Adrenal gland (tissue), 12 donors: ENCODE data around the gene UXS1. TPM values are rescaled to one million over a fixed set of nuclear protein-coding genes. Genes with fewer than 3 reads are reported as not detected.

Source experiments
- DNase-seq, 7 donors: peaks; one replicate each; pipeline ENCODE4 v3.0.0-alpha.2; 2019 to 2020
- H3K27ac ChIP-seq, 5 donors: fragments of 200-600 bp; sonication (generic) in 4 of 5; 1 replicate in 3 of 5; 2 replicates in 2 of 5; pipeline versions ENCODE4 v1.5.1 to v1.8.0; 2016 to 2020; ENCODE audit warnings: mild to moderate bottlenecking in 1 of 5
- H3K27me3 ChIP-seq: fragments of 200-600 bp; 2 replicates; pipeline ENCODE4 v1.8.0; 2021
- H3K36me3 ChIP-seq, 2 donors: fragments of 200-600 bp; replicated peaks in 1 of 2; 1 replicate in 1 of 2; 2 replicates in 1 of 2; pipeline versions ENCODE4 v1.5.1 to v1.8.0; 2018 to 2022
- H3K4me1 ChIP-seq, 2 donors: fragments of 200-600 bp; replicated peaks in 1 of 2; 1 replicate in 1 of 2; 2 replicates in 1 of 2; pipeline versions ENCODE4 v1.5.1 to v1.8.0; 2018 to 2021
- H3K4me3 ChIP-seq, 4 donors: fragments of 200-600 bp; sonication (generic) in 3 of 4; one replicate each; pipeline ENCODE4 v1.5.1; 2016 to 2018
- H3K9me3 ChIP-seq, 3 donors: fragments of 200-600 bp; sonication (generic) in 1 of 3; replicated peaks in 1 of 3; 1 replicate in 2 of 3; 2 replicates in 1 of 3; pipeline versions ENCODE4 v1.5.1 to v1.8.0; 2016 to 2021
- POLR2A ChIP-seq, 2 donors: fragments of 450-650 bp; IDR thresholded peaks; one replicate each; pipeline ENCODE4 v1.6.1; 2017; ENCODE audit warnings: antibody characterized with exemption in 2 of 2, mild to moderate bottlenecking in 2 of 2, moderate library complexity in 1 of 2
- WGBS, 4 donors: extraction: QIAGEN DNeasy Blood & Tissue Kit in 2 of 4; methylation state at CpG; one replicate each; pipeline versions ENCODE4 v1.1.5 to v1.1.7; 2013 to 2017; 5-methylcytosine and 5-hydroxymethylcytosine counted together
- intact Hi-C, 2 donors: fragments of 100-400 bp; cut with DNase I; formaldehyde crosslinking; loops; one replicate each; pipeline versions ENCODE4 v1.14.1 to v1.15.0; 2022 to 2023
- polyA plus RNA-seq, 3 donors: library from polyadenylated mRNA; stranded (reverse); fragments of 200-250 nt in 2 of 3; fragments of 350-450 nt in 1 of 3; fragmentation: Illumina TruSeq in 1 of 3; extraction: RNeasy Lipid Tissue Mini Kit (QIAGEN cat#74804) in 1 of 3; gene quantifications; one replicate each; pipeline ENCODE4 v1.2.3, GENCODE V29; 2013 to 2014
- total RNA-seq, 9 donors: library from RNA; depleted of rRNA in 4 of 9; stranded (reverse); fragments of >200 nt in 4 of 9; fragments of 120-200 nt in 1 of 9; fragmentation: NEBNext Ultra II Directional in 1 of 9; extraction: Animal tissue kit (Norgen Biotek cat#: 25700) in 1 of 9; gene quantifications; one replicate each; pipeline versions ENCODE4 v1.1.0 to v1.2.4, GENCODE V29; 2013 to 2023
- TF ChIP-seq, protein P1 (sequence below), 6 experiments: fragments of 450-650 bp in 4 of 6; fragments of 200-600 bp in 2 of 6; sonication (generic) in 1 of 6; IDR thresholded peaks; 1 replicate in 5 of 6; 2 replicates in 1 of 6; pipeline versions ENCODE4 v1.5.1 to v1.8.0; 2016 to 2021; ENCODE audit warnings: antibody characterized with exemption in 6 of 6, mild to moderate bottlenecking in 2 of 6, moderate library complexity in 1 of 6
- donor health status: healthy with polysubstance abuse.
- donor health status: Bipolar disorder and iron deficiency.
- donor health status: DM: yes; HTN: yes; CAD: no.
- donor health status: DM: no; HTN: no; CAD: no.
- donor health status: DM: no; HTN: no; CAD: no.
- donor health status: DM: yes; HTN: yes; CAD: no.

Gene UXS1
- total and polyA plus RNA-seq, 12 donors = 5.7 to 145 (median 22.3) TPM

DNA sequence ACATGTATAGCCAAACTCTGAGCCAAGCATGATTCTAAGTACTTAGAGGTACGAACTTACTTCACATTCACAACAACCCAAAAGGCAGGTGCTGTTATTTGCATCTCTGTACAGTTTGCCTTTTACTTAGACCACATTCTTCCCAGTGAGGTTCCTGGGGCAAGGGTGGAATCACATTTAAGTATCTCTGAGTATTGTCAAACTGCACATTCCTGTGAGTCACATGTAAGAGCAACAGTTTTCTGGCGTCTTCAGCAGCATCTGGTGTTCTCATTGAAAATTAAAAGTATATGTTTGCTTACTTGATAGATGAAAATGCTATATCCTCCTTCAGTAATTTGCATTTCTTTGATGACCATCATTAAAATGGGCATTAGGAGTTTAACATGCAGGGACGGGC lies 119.1 kb downstream of the UXS1 start:
- DNase-seq = no peak
- Histone ChIP-seq H3K4me3 (no peak overlapping the region), H3K9me3 (no peaks in the 10 kb centered on the region), H3K36me3 (no peaks in the 10 kb centered on the region), H3K27ac (no peak overlapping the region), H3K4me1 (no peaks in the 10 kb centered on the region), H3K27me3 (no peaks in the 10 kb centered on the region)
- TF ChIP-seq POLR2A (IDR thresholded peaks at IDR 0.05) = no peak
- TF ChIP-seq, protein P1, sequence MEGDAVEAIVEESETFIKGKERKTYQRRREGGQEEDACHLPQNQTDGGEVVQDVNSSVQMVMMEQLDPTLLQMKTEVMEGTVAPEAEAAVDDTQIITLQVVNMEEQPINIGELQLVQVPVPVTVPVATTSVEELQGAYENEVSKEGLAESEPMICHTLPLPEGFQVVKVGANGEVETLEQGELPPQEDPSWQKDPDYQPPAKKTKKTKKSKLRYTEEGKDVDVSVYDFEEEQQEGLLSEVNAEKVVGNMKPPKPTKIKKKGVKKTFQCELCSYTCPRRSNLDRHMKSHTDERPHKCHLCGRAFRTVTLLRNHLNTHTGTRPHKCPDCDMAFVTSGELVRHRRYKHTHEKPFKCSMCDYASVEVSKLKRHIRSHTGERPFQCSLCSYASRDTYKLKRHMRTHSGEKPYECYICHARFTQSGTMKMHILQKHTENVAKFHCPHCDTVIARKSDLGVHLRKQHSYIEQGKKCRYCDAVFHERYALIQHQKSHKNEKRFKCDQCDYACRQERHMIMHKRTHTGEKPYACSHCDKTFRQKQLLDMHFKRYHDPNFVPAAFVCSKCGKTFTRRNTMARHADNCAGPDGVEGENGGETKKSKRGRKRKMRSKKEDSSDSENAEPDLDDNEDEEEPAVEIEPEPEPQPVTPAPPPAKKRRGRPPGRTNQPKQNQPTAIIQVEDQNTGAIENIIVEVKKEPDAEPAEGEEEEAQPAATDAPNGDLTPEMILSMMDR (IDR thresholded peaks at IDR 0.05) = no peak
- whole genome bisulfite sequencing, 4 donors = 80 to 90% (median 85%) methylated on average over 3 of the region's 3 CpGs
- intact Hi-C loops = no loop called here

DNA sequence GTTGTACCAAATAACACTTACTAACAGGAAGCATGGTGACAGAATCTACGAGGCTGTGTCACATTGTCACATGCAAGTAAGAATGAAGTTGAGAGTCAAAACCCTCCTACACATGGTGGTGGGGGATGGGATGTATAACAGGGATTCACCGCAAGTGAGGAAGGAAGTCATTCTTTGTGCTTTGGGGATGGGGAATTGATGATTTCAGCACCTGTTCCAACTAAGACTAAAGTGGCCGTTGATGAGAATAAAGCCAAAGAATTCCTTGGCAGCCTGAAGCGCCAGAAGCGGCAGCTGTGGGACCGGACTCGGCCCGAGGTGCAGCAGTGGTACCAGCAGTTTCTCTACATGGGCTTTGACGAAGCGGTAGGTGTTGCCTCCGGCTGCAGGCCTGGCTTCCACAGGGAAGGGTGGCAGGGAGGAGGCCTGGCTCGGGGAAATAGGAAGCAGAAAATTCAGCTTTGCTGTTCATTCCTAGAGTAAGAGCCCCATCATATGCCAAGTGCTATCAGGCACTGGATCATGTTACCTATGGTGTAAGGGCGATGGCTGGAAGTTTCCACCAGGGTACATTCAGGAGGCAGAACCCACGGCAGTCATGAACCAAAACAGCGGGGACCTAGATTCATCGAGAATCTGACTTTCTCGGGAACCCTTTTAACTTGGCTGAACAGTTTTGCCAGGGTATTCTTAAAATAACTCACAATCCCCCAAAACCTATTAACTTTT lies 120.3 kb downstream of the UXS1 start:
- intact Hi-C loops = no loop called here

DNA sequence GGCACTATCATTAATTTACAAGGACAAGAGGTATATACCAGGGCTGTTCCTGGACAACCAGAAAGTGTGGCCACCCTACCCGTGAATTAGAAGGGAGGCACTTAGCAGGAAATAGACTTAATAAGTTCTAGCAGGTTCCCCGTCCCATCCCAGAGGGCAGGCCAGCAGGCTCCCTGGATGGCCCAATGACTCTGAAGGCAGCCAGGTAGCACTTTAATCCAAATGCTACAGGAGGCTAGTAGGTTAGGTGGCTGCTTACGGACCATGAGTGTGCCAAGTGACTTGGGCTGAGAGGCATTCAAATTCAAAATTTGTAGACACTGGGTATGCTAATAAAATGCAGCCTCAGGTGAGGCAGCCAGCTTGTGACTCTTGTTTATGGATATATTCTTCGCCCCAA lies 123.9 kb downstream of the UXS1 start:
- no peak overlapping the region for H3K4me3 ChIP-seq
- intact Hi-C loops = no loop called here
- WGBS, 4 donors = 84 to 96% (median 92%) methylated on average over 4 of the region's 4 CpGs
- H3K36me3 ChIP-seq = no peaks in the 10 kb centered on the region
- TF ChIP-seq POLR2A (IDR thresholded peaks at IDR 0.05) = no peak
- TF ChIP-seq, protein P1 (IDR thresholded peaks at IDR 0.05) = no peak
- H3K4me1 ChIP-seq = peaks cover 0 to 6% of the 10 kb centered on the region in 2 donors
- H3K27me3 ChIP-seq = peaks cover 11% of the 10 kb centered on the region
- no peak for DNase-seq
- no peak overlapping the region for H3K27ac ChIP-seq
- H3K9me3 ChIP-seq = no peaks in the 10 kb centered on the region

More for the DNA sequence above, 120.3 kb downstream of the UXS1 start:
- Histone ChIP-seq H3K27me3 (no peaks in the 10 kb centered on the region), H3K27ac (no peak overlapping the region), H3K4me1 (no peaks in the 10 kb centered on the region), H3K4me3 (no peak overlapping the region), H3K9me3 (no peaks in the 10 kb centered on the region), H3K36me3 (no peaks in the 10 kb centered on the region)
- 89 to 90% (median 90%) methylated on average over 17 of the region's 17 CpGs for WGBS, 4 donors
- no peak for DNase-seq
- TF ChIP-seq, protein P1 (IDR thresholded peaks at IDR 0.05) = no peak
- TF ChIP-seq POLR2A (IDR thresholded peaks at IDR 0.05) = no peak

DNA sequence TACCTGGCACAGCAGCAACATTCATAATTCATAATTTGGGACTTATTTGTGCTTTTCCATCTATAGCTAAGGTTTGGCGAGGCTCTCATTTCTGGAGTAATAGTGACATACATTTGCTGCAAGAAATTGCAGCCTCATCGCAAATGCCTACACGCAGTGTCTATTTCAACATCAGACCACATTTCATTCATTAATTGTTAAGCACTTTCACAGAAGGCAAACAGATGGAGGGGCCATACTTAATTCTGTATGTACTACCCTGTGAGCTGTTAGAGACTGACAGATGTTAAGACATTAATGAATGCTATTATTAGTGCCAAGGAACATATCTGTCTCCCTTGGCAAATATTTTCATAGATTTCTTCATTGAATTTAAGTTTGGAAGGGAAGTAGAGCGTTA lies 125.7 kb downstream of the UXS1 start:
- no peak for TF ChIP-seq POLR2A (IDR thresholded peaks at IDR 0.05)
- TF ChIP-seq, protein P1 (IDR thresholded peaks at IDR 0.05) = no peak
- no peak for DNase-seq
- no peak overlapping the region for H3K27ac ChIP-seq
- intact Hi-C loops = no loop called here
- no peaks in the 10 kb centered on the region for H3K9me3 ChIP-seq
- 83 to 95% (median 88%) methylated on average over 4 of the region's 4 CpGs for WGBS, 4 donors
- H3K4me1 ChIP-seq = peaks cover 0 to 8% of the 10 kb centered on the region in 2 donors
- H3K4me3 ChIP-seq = no peak overlapping the region
- H3K27me3 ChIP-seq = peaks cover 12% of the 10 kb centered on the region
- no peaks in the 10 kb centered on the region for H3K36me3 ChIP-seq
